Naive thymus-derived CD8-positive, alpha-beta T cell (primary cell): ENCODE measurements around the gene ZFPL1. TPM values are rescaled to one million over a fixed set of nuclear protein-coding genes. Genes with fewer than 3 reads are reported as not detected.
A peak's percentile ranks its signal among the peaks of the same experiment; 100 is the strongest.
"Not testable (repeated sequence)": the region's sequence is repeated elsewhere in the genome, so short reads cannot be mapped to it uniquely, and the experiment has no call there.

Experiments
- ATAC-seq, 2 donors: fragments of 150-1000 bp; cut with Tn5 transposase in 1 of 2; sonication (Bioruptor Pico), chemical (Tn5 transposase) in 1 of 2; 1 replicate in 1 of 2; 2 replicates in 1 of 2; pipeline ENCODE4 v1.10.0; 2021; ENCODE audit warnings: mild to moderate bottlenecking in 2 of 2, moderate library complexity in 2 of 2
- POLR2A ChIA-PET: fragments of 350-600 bp; sonication (Branson Sonifier 250); formaldehyde crosslinking; loops from one replicate; lab custom pipeline; 2021; ENCODE audit warnings: antibody characterized with exemption; lab: Charles Lee
- DNase-seq, 10 donors: peaks; one replicate each; pipeline versions ENCODE4 v3.0.0 to v3.0.0-alpha.2; 2020 to 2022
- H3K27ac Mint-ChIP-seq, 10 donors: one replicate each; pipeline ENCODE4 v1.8.0; 2020 to 2022; ENCODE audit warnings: mild to moderate bottlenecking in 10 of 10, mixed read lengths in 10 of 10, moderate library complexity in 4 of 10, inconsistent platforms in 1 of 10
- H3K27me3 Mint-ChIP-seq, 5 donors: one replicate each; pipeline ENCODE4 v1.8.0; 2021 to 2022; ENCODE audit warnings: mixed read lengths in 5 of 5
- H3K36me3 Mint-ChIP-seq, 3 donors: one replicate each; pipeline ENCODE4 v1.8.0; 2020 to 2022; ENCODE audit warnings: mixed read lengths in 3 of 3, mild to moderate bottlenecking in 2 of 3, inconsistent platforms in 1 of 3
- H3K4me1 Mint-ChIP-seq, 4 donors: one replicate each; pipeline ENCODE4 v1.8.0; 2021 to 2022; ENCODE audit warnings: mixed read lengths in 4 of 4
- H3K4me3 Mint-ChIP-seq, 10 donors: one replicate each; pipeline ENCODE4 v1.8.0; 2020 to 2022; ENCODE audit warnings: mild to moderate bottlenecking in 10 of 10, mixed read lengths in 10 of 10, moderate library complexity in 6 of 10, inconsistent platforms in 1 of 10
- H3K9me3 Mint-ChIP-seq, 9 donors: one replicate each; pipeline ENCODE4 v1.8.0; 2020 to 2022; ENCODE audit warnings: mixed read lengths in 9 of 9, mild to moderate bottlenecking in 3 of 9, inconsistent platforms in 1 of 9, moderate library complexity in 1 of 9
- polyA plus RNA-seq, 3 donors: library from polyadenylated mRNA; unstranded; fragments of 300-500 nt; fragmentation: Illumina TruSeq; gene quantifications; one replicate each; pipeline ENCODE4 v1.2.3, GENCODE V29; 2021
- total RNA-seq, 8 experiments: library from RNA in 2 of 8; stranded (reverse) in 2 of 8; gene quantifications; one replicate each; pipeline ENCODE4 v1.2.3 and lab custom pipeline; 2021 to 2026

The ZFPL1 gene
- total and polyA plus RNA-seq, 5 experiments from 2014 or later = 21.5 to 50.5 (median 33.1) TPM

- ATAC-seq (no peak), DNase-seq (no peak)
- Mint-ChIP-seq H3K27ac (peak overlapping the region; percentile 82 to 99 (median 97)), H3K27me3 (no peaks in the 10 kb centered on the region), H3K4me3 (peak overlapping the region in 9 of 10 donors; percentile 87 to 94 (median 90)), H3K36me3 (peaks cover 3 to 40% (median 6%) of the 10 kb centered on the region in 3 donors), H3K4me1 (peaks cover 20 to 72% (median 54%) of the 10 kb centered on the region in 4 donors), H3K9me3 (no peaks in the 10 kb centered on the region)
- POLR2A ChIA-PET = interaction anchor here (0.7 to 3.8 kb wide), 30 partner anchors 9 to 1229 kb away, joined by 3 to 42 read pairs (median 6); partner anchors contain the start of genes ARL2, B4GAT1, CAPN1 and CDCA5
These were observed 34.2 kb downstream of the ZFPL1 start for GRCh38 chr11:65118097-65118837.

GRCh38 chr11:65118891-65119669 lies 35.1 kb downstream of the ZFPL1 start:
- H3K9me3 Mint-ChIP-seq, ATAC-seq, DNase-seq, H3K27me3 Mint-ChIP-seq: not testable (repeated sequence)
- H3K36me3 Mint-ChIP-seq = peaks cover 3 to 41% (median 6%) of the 10 kb centered on the region in 3 donors
- peaks cover 16 to 67% (median 52%) of the 10 kb centered on the region in 4 donors for H3K4me1 Mint-ChIP-seq
- POLR2A ChIA-PET = interaction anchor here (0.6 to 3.3 kb wide), 8 partner anchors 10 to 340 kb away, joined by 3 to 38 read pairs (median 14); partner anchors contain the start of genes ARL2, SF1 and VPS51
- H3K27ac Mint-ChIP-seq = peak overlapping the region in 9 of 10 donors; percentile 70 to 100 (median 97)
- H3K4me3 Mint-ChIP-seq = peak overlapping the region in 3 of 10 donors; percentile 42 to 56 (median 50)

- DNase-seq = no peak
- H3K36me3 Mint-ChIP-seq = peaks cover 3 to 46% (median 6%) of the 10 kb centered on the region in 3 donors
- peak overlapping the region; percentile 48 to 100 (median 100) for H3K27ac Mint-ChIP-seq
- peak overlapping the region in 4 of 10 donors; percentile 42 to 98 (median 53) for H3K4me3 Mint-ChIP-seq
- no peak for ATAC-seq
- H3K27me3 Mint-ChIP-seq = no peaks in the 10 kb centered on the region
- H3K9me3 Mint-ChIP-seq = no peaks in the 10 kb centered on the region
- POLR2A ChIA-PET = interaction anchor here (0.6 to 7.5 kb wide), 7 partner anchors 9 to 1205 kb away, joined by 3 to 135 read pairs (median 23); partner anchors contain the start of genes ARL2, SYVN1, TM7SF2 and VPS51
- H3K4me1 Mint-ChIP-seq = peaks cover 19 to 67% (median 51%) of the 10 kb centered on the region in 4 donors
These were observed 35.6 kb downstream of the ZFPL1 start for GRCh38 chr11:65119670-65119995.

GRCh38 chr11:65120831-65121230 lies 36.8 kb downstream of the ZFPL1 start:
- Mint-ChIP-seq H3K4me1 (peaks cover 19 to 60% (median 48%) of the 10 kb centered on the region in 4 donors), H3K27me3 (no peaks in the 10 kb centered on the region), H3K36me3 (peaks cover 3 to 58% (median 6%) of the 10 kb centered on the region in 3 donors), H3K9me3 (no peaks in the 10 kb centered on the region), H3K27ac (peak overlapping the region; percentile 98 to 100 (median 100)), H3K4me3 (peak overlapping the region; percentile 96 to 100 (median 98))
- POLR2A ChIA-PET = interaction anchor here (0.5 to 7.5 kb wide), 17 partner anchors 10 to 1135 kb away, joined by 3 to 135 read pairs (median 12); partner anchors contain the start of genes ARL2, CAPN1, CDCA5 and POLA2
- peak in 1 of 10 donors; percentile 0 for DNase-seq
- no peak for ATAC-seq

- Mint-ChIP-seq H3K36me3 (peaks cover 3 to 63% (median 6%) of the 10 kb centered on the region in 3 donors), H3K9me3 (no peaks in the 10 kb centered on the region), H3K27ac (peak overlapping the region; percentile 98 to 100 (median 100)), H3K27me3 (no peaks in the 10 kb centered on the region), H3K4me3 (peak overlapping the region; percentile 96 to 100 (median 98)), H3K4me1 (peaks cover 19 to 59% (median 45%) of the 10 kb centered on the region in 4 donors)
- no peak for ATAC-seq
- DNase-seq = peak in 3 of 10 donors; percentile 9 to 36 (median 26)
- POLR2A ChIA-PET = interaction anchor here (0.6 to 7.5 kb wide), 27 partner anchors 10 to 454 kb away, joined by 3 to 135 read pairs (median 6); partner anchors contain the start of genes ARL2, CAPN1, CDCA5 and DPF2
These were observed 37.4 kb downstream of the ZFPL1 start for GRCh38 chr11:65121447-65121864.

GRCh38 chr11:65121865-65122696 lies 38.1 kb downstream of the ZFPL1 start, which contains the start of the genes FAU and MRPL49:
Gene FAU (minus strand): TSS chr11:65122134. CDS start chr11:65121813, 321 bp downstream.
Gene MRPL49 (plus strand): TSS chr11:65122321. CDS start chr11:65122347, 26 bp downstream.
- peaks cover 3 to 66% (median 6%) of the 10 kb centered on the region in 3 donors for H3K36me3 Mint-ChIP-seq
- DNase-seq (peak; percentile 89 to 99 (median 98)), ATAC-seq (peak; percentile 80 to 83)
- no peaks in the 10 kb centered on the region for H3K27me3 Mint-ChIP-seq
- peak within 1 kb of the TSS; percentile 98 to 100 (median 100) for H3K27ac Mint-ChIP-seq
- H3K9me3 Mint-ChIP-seq = no peaks in the 10 kb centered on the region
- H3K4me3 Mint-ChIP-seq = peak within 1 kb of the TSS; percentile 96 to 100 (median 98)
- POLR2A ChIA-PET = interaction anchor here (0.5 to 7.5 kb wide), 34 partner anchors 9 to 776 kb away, joined by 3 to 135 read pairs (median 5); partner anchors contain the start of genes ARL2, CAPN1, CDCA5 and DPF2
- H3K4me1 Mint-ChIP-seq = peaks cover 16 to 54% (median 41%) of the 10 kb centered on the region in 4 donors

GRCh38 chr11:65124480-65125196 lies 40.6 kb downstream of the ZFPL1 start:
- POLR2A ChIA-PET = interaction anchor here (1.5 to 7.5 kb wide), 3 partner anchors 11 to 28 kb away, joined by 5 to 135 read pairs (median 101); partner anchors contain the start of genes SYVN1, TM7SF2 and VPS51

GRCh38 chr11:65125197-65126056 lies 41.4 kb downstream of the ZFPL1 start:
- H3K27ac Mint-ChIP-seq = peak overlapping the region in 2 of 10 donors; percentile 68 to 70
- DNase-seq = no peak
- no peaks in the 10 kb centered on the region for H3K27me3 Mint-ChIP-seq
- H3K4me1 Mint-ChIP-seq = peaks cover 11 to 34% (median 30%) of the 10 kb centered on the region in 4 donors
- ATAC-seq = no peak
- peak overlapping the region in 2 of 10 donors; percentile 2 to 20 for H3K4me3 Mint-ChIP-seq
- POLR2A ChIA-PET = interaction anchor here (0.5 to 7.5 kb wide), 5 partner anchors 10 to 111 kb away, joined by 3 to 135 read pairs (median 6); partner anchors contain the start of genes ARL2, SYVN1, TM7SF2 and VPS51
- no peaks in the 10 kb centered on the region for H3K9me3 Mint-ChIP-seq
- H3K36me3 Mint-ChIP-seq = peaks cover 0 to 68% (median under 1%) of the 10 kb centered on the region in 3 donors

More at GRCh38 chr11:65124480-65125196, 40.6 kb downstream of the ZFPL1 start:
- Mint-ChIP-seq H3K36me3 (peaks cover 0 to 68% (median 5%) of the 10 kb centered on the region in 3 donors), H3K27ac (peak overlapping the region in 7 of 10 donors; percentile 20 to 90 (median 68)), H3K4me1 (peaks cover 11 to 38% (median 32%) of the 10 kb centered on the region in 4 donors), H3K27me3 (no peaks in the 10 kb centered on the region), H3K4me3 (peak overlapping the region in 8 of 10 donors; percentile 16 to 64 (median 35)), H3K9me3 (no peaks in the 10 kb centered on the region)
- ATAC-seq = no peak
- DNase-seq = no peak

GRCh38 chr11:65126624-65127274 lies 42.7 kb downstream of the ZFPL1 start:
- DNase-seq = no peak

More at GRCh38 chr11:65126624-65127274, 42.7 kb downstream of the ZFPL1 start:
- Mint-ChIP-seq H3K9me3 (no peaks in the 10 kb centered on the region), H3K27ac (peak overlapping the region in 2 of 10 donors; percentile 57 to 65), H3K4me3 (no peak overlapping the region), H3K36me3 (peaks cover 0 to 69% (median 0%) of the 10 kb centered on the region in 3 donors), H3K27me3 (no peaks in the 10 kb centered on the region), H3K4me1 (peaks cover 8 to 30% (median 20%) of the 10 kb centered on the region in 4 donors)
- ATAC-seq = no peak
- POLR2A ChIA-PET = interaction anchor here (0.9 to 7.5 kb wide), 5 partner anchors 9 to 348 kb away, joined by 3 to 135 read pairs (median 4); partner anchors contain the start of genes ARL2, SYVN1, TM7SF2 and ZNHIT2
